GM12872 (cell line): Measurements from ENCODE around the gene BICD1.

ENCODE experiments used
- CTCF ChIP-seq: IDR thresholded peaks from 3 replicates; pipeline ENCODE4 v1.5.1; 2011; ENCODE audit warnings: low read depth, mild to moderate bottlenecking, low read length, moderate library complexity; ENCODE audit not compliant: insufficient read depth

The BICD1 gene

GRCh38 chr12:32312049-32312670, 205.5 kb downstream of the BICD1 start:
- TF ChIP-seq CTCF: peak; percentile 45; the same call in 2 of the 3 replicates

GRCh38 chr12:32322354-32322753, 215.7 kb downstream of the BICD1 start:
- TF ChIP-seq CTCF: no peak

GRCh38 chr12:32331133-32331532, 224.5 kb downstream of the BICD1 start:
- TF ChIP-seq CTCF: no peak

GRCh38 chr12:32332446-32332845, 225.8 kb downstream of the BICD1 start:
- no peak for TF ChIP-seq CTCF

- TF ChIP-seq CTCF: no peak
Observed at GRCh38 chr12:32334371-32334777, 227.7 kb downstream of the BICD1 start.

- no peak for TF ChIP-seq CTCF
Observed at GRCh38 chr12:32336261-32336660, 229.6 kb downstream of the BICD1 start.

GRCh38 chr12:32343496-32343895, 236.8 kb downstream of the BICD1 start:
- no peak for TF ChIP-seq CTCF
